Skeletal muscle satellite cell (primary cell): ENCODE data around the gene UBE2Q1. TPM values are rescaled to one million over a fixed set of nuclear protein-coding genes. Genes with fewer than 3 reads are reported as not detected.

Source experiments
- H3K27me3 ChIP-seq: 2 replicates; pipeline ENCODE4 v1.7.0; 2013; ENCODE audit warnings: low read length; ENCODE audit not compliant: control insufficient read depth, insufficient read depth
- H3K36me3 ChIP-seq: 2 replicates; pipeline ENCODE4 v1.7.0; 2013; ENCODE audit warnings: mild to moderate bottlenecking, control low read depth, low read length; ENCODE audit not compliant: insufficient read depth
- H3K4me1 ChIP-seq: 2 replicates; pipeline ENCODE4 v1.7.0; 2013; ENCODE audit warnings: low read length; ENCODE audit not compliant: control insufficient read depth, insufficient read depth
- H3K4me2 ChIP-seq: 2 replicates; pipeline ENCODE4 v1.7.0; 2013; ENCODE audit warnings: mild to moderate bottlenecking, low read length
- H3K4me3 ChIP-seq: 2 replicates; pipeline ENCODE4 v1.7.0; 2013; ENCODE audit warnings: low read length
- H3K9ac ChIP-seq: 2 replicates; pipeline ENCODE4 v1.7.0; 2013; ENCODE audit warnings: mild to moderate bottlenecking, low read depth, low read length, moderate library complexity
- H3K9me3 ChIP-seq: replicated peaks from 2 replicates; pipeline ENCODE4 v1.7.0; 2013; ENCODE audit warnings: mild to moderate bottlenecking, control low read depth, low read length
- total RNA-seq: library from RNA; depleted of rRNA; stranded (reverse); fragments of >200 nt; gene quantifications from 2 replicates; pipeline ENCODE4 v1.2.3, GENCODE V29; 2012; rRNA removed

UBE2Q1 gene
- total RNA-seq: 18.3 and 21.2 TPM in 2 replicates

DNA sequence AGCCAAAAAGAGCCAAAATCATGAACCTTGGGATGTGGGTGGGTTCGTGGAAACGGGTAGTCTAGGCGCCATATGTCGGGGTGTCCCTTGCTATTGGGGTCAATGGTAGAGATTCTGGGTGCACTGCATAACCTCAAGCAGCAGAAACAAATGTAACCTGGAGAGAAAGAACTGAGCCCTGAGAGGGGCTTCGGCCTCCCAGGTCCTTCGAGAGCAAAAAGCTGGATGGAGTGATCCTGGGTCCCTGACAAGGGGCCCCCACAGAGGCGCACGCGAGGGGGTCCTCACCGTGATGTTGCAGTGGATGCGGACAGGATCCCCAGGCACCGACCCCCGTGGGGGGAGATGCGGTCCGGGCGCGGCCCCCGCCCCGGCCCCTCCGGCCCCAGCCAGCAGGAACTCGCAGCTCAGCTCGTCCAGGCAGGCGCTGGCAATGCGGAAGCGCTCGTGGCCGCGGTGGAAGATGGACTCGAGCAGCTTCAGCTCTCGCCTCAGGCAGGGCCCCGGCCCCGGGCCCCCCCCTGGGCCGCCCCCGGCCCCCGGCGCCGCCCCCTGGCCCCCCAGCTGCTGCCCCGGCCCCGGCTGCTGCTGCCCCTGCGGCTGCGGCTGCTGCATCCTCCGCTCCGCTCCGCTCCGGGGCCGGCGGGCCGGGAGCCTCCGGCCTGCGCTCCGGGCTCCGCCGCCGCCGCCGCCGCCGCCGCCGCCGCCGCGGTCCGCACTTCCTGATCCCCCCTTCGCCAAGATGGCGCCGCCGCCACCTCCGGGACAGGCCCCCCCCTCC is at the start of gene UBE2Q1:
UBE2Q1 (minus strand) TSS at position 724 of the 781 bp plus-strand sequence; CDS start at position 615, 109 bp downstream.
- Histone ChIP-seq H3K4me2 (peak within 1 kb of the TSS; percentile 93), H3K27me3 (no peaks in the 10 kb centered on the region), H3K9ac (peak within 1 kb of the TSS; percentile 93), H3K4me1 (peaks cover 25% of the 10 kb centered on the region), H3K36me3 (peaks cover 27% of the 10 kb centered on the region), H3K9me3 (no peaks in the 10 kb centered on the region), H3K4me3 (peak within 1 kb of the TSS; percentile 79)

DNA sequence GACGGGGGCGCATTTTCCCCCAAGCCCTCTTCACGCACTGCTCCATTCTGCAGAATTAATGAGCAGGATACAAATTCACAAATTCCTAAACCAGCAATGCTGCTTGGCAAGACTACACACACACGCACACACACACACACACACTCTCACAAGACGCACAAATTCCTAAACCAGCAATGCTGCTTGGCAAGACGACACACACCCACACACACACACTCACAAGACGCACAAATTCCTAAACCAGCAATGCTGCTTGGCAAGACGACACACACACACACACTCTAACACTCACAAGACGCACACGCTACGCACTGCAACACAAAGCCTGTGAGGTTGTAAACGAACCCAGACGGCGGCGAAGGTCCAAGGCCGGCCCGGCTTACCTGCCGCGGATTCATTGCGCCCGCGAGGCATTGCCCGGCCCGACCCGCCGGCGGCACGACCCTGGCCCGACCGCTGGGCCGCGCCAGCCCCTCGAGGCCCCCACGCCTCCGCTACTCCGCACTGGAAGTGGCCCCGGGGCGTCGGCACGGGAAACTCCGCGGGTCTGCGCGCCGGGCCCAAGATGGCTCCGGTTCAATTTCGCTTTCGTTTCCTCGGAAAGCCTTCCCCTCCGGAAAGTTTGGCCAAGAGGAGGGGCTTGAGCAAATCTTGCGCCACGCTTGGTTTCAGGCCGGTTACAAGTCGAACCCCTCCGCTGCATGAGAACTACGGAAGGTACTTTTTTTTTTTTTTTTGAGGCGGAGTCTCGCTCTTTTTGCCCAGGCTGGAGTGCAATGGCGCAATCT is 49.3 kb upstream of the UBE2Q1 start, which contains the start of gene ADAR:
ADAR (minus strand) TSS at position 578 of the 788 bp plus-strand sequence; CDS start at position 398, 180 bp downstream.
- peak within 1 kb of the TSS; percentile 99 for H3K9ac ChIP-seq
- H3K4me1 ChIP-seq: peaks cover 14% of the 10 kb centered on the region
- H3K4me3 ChIP-seq: peak within 1 kb of the TSS; percentile 85
- H3K36me3 ChIP-seq: peaks cover 6% of the 10 kb centered on the region
- no peaks in the 10 kb centered on the region for H3K9me3 ChIP-seq
- H3K27me3 ChIP-seq: no peaks in the 10 kb centered on the region
- H3K4me2 ChIP-seq: peak within 1 kb of the TSS; percentile 93

DNA sequence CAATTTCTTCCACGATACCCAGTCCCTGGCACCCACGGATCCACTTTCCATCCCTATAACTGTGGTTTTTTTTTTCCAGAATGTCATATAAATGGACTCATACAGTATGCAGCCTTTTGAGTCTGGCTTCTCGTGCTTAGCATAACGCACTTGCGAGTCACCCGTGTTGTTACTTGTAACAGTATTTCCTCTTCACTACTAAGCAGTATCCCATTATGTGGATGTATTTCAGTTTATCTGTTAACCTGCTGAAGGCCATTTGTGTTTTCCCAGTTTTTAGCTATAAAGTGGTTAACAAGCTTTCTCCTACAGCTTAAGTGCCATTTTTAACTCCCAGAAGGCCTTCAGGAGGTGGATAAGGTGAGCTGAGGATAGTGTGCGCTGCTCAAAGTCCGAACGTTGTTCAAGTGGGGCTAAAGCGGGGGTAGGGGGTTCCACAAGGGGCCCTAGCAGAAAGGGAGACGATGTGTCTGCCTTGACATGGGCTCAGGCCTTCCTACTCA is 48.7 kb upstream of the UBE2Q1 start:
- Histone ChIP-seq H3K27me3 (no peaks in the 10 kb centered on the region), H3K9ac (peak overlapping the region; percentile 99), H3K4me3 (peak overlapping the region; percentile 85), H3K4me1 (peaks cover 14% of the 10 kb centered on the region), H3K9me3 (no peaks in the 10 kb centered on the region), H3K4me2 (peak overlapping the region; percentile 93), H3K36me3 (peaks cover 8% of the 10 kb centered on the region)

DNA sequence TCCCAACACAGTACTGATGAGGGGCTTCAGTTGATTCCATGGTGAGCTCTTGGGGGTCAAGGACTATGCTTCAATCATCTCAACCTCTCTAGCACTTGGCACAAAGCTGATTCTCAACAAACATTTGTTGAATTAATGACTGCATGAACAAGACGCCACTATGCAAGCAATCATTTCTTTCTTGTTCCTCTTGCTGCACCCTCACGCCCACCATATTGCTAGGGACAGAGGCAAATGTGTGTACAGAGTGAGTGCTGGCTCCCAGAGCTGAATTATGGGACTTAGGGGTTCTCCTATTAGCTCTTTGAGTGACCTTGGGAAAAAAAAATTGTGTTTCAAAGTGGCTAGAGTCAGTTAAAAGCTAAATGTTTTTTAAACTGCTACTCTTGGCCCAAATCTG is 47.1 kb upstream of the UBE2Q1 start:
- Histone ChIP-seq H3K36me3 (peaks cover 24% of the 10 kb centered on the region), H3K4me3 (no peak overlapping the region), H3K9ac (no peak overlapping the region), H3K4me1 (peaks cover 14% of the 10 kb centered on the region), H3K4me2 (no peak overlapping the region), H3K9me3 (no peaks in the 10 kb centered on the region), H3K27me3 (no peaks in the 10 kb centered on the region)

DNA sequence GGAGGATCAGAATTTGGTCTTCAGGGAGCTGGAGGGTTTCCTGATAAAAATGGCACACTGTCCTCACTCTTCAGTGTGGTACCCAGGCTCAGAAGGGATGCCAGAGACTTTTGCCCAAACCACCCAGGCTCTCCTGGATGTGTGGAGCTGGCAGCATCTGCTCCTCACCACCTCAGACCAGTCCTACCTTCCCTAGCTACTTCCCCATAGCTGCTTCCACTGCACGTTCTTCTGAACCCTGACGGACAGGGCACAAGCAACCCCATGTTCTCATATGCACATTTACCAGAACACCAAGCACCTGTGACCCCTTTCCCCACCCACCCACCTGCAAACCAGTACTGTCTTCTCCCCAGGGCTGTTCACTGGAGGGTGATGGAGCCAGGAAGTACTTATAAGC is 44.9 kb upstream of the UBE2Q1 start:
- H3K9me3 ChIP-seq: no peaks in the 10 kb centered on the region
- no peak overlapping the region for H3K9ac ChIP-seq
- H3K4me2 ChIP-seq: no peak overlapping the region
- H3K4me1 ChIP-seq: peaks cover 12% of the 10 kb centered on the region
- H3K4me3 ChIP-seq: no peak overlapping the region
- H3K27me3 ChIP-seq: no peaks in the 10 kb centered on the region
- H3K36me3 ChIP-seq: peaks cover 38% of the 10 kb centered on the region

DNA sequence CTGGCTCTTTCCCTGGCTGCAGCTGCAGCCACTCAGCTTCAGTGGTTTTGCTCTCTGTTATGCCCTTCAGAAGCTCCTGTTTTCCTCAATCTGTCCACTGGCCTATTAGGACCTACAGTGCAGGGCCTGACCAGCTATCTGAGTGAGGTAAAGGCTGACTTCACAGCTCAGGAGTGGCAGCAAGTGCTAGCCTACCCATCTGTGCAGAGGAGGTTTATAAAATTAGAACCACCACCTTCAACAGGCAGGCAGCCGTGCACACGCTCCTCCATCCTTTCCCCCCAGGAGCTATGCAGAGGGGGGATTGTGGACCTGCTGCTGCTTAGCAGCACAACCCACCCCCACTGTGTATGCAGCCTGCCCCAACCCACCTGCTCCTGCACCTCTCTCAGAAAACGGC is 41.2 kb upstream of the UBE2Q1 start:
- peaks cover 64% of the 10 kb centered on the region for H3K36me3 ChIP-seq
- no peak overlapping the region for H3K9ac ChIP-seq
- no peak overlapping the region for H3K4me2 ChIP-seq
- peaks cover 10% of the 10 kb centered on the region for H3K4me1 ChIP-seq
- H3K9me3 ChIP-seq: no peaks in the 10 kb centered on the region
- H3K27me3 ChIP-seq: no peaks in the 10 kb centered on the region
- no peak overlapping the region for H3K4me3 ChIP-seq

DNA sequence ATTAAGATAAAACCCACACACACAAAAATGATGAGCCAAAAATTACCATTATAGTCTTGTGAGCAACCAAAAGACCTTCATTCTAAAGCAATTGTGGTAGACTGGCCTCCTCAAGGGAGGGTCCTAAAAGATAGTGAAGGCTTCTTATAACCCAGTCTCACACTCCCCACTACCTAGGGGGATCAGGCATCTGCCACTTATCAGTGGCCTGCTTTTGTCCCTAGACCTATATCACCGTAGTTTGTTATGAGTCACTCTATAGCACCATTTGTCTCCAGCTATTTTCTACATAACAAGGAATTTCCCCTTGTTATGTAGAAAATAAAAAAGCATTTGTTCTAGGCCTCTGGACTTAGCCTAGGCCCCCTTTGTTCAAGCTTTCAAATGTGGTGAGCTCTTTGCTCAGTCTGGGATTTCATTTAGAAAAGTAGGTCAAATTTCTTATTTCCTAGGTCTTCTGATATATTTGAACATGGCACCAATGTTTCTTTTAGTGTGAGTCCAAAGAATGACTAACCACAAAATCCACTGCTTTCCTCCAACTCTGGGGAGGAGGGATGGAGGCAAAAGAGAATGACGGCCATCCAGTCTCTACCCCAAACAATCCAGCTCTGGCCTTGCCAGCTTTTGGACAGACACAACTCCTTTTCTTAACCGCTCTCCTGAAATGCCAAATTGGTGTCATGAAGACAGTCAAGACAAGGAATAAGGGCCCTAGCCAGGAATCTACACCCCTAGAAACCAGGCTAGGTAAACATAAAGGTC is 40.6 kb upstream of the UBE2Q1 start:
- Histone ChIP-seq H3K27me3 (no peaks in the 10 kb centered on the region), H3K9me3 (no peaks in the 10 kb centered on the region), H3K4me1 (peaks cover 10% of the 10 kb centered on the region), H3K4me2 (no peak overlapping the region), H3K4me3 (no peak overlapping the region), H3K36me3 (peaks cover 70% of the 10 kb centered on the region), H3K9ac (no peak overlapping the region)

DNA sequence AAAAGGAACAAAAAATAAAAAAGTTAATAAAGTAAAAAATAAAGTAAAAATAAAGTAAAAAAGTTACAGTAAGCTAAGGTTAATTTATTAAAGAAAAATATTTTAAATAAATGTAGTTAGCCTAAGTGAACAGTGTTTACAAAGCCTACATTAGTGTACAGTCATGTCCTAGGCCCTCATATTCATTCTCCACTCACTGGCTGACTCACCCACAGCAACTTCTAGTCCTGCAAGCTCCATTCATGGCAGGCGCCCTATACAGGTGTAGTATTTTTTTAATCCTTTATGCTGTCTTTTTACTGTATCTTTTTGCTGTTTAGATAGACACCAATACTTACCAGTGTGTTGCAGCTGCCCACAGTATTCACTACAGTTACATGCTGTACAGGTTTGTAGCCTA is 37.2 kb upstream of the UBE2Q1 start:
- Histone ChIP-seq H3K4me3 (no peak overlapping the region), H3K9ac (no peak overlapping the region), H3K4me2 (no peak overlapping the region), H3K9me3 (no peaks in the 10 kb centered on the region), H3K36me3 (peaks cover 77% of the 10 kb centered on the region), H3K4me1 (peaks cover 10% of the 10 kb centered on the region), H3K27me3 (no peaks in the 10 kb centered on the region)

DNA sequence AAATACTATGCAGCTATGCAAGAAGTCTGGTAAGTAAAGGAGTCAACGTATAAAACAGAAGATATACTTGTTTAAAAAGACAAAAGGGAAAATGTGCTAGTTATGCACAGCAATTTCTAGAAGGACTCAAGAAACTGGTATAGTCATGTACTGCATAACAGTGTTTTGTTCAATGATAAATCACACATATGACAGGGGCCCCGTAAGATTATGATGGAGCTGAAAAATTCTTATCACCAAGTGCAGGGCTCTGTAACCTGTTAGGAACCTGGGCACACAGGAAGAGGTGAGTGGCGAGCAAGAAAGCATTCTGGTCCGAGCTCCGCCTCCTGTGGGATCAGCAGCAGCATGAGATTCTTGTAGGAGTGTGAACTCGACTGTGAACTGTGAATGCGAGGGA is 36.3 kb upstream of the UBE2Q1 start:
- Histone ChIP-seq H3K4me2 (no peak overlapping the region), H3K27me3 (no peaks in the 10 kb centered on the region), H3K4me1 (peaks cover 8% of the 10 kb centered on the region), H3K36me3 (peaks cover 82% of the 10 kb centered on the region), H3K9ac (no peak overlapping the region), H3K9me3 (no peaks in the 10 kb centered on the region), H3K4me3 (no peak overlapping the region)

DNA sequence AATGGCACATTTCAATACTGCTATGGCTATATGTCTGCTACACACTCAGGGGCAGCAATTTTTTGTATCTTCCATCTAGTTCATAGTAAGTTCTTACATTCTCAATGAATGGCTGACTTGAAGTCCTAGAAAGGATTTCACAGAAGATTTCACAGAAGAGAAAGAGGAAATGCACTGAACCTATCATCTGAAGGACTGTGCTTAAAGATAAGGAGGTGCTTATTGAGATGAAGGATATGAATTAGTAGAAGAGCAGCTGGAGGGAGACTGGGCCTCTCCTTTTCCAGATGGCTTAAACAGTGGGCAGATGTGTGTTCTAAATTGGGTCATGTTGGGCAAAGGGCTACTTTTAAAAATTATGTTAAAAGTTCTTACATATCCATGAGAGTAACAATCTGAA is 34.9 kb upstream of the UBE2Q1 start:
- no peak overlapping the region for H3K9ac ChIP-seq
- peaks cover 85% of the 10 kb centered on the region for H3K36me3 ChIP-seq
- H3K9me3 ChIP-seq: no peaks in the 10 kb centered on the region
- no peak overlapping the region for H3K4me3 ChIP-seq
- peaks cover 3% of the 10 kb centered on the region for H3K4me1 ChIP-seq
- no peak overlapping the region for H3K4me2 ChIP-seq
- no peaks in the 10 kb centered on the region for H3K27me3 ChIP-seq

DNA sequence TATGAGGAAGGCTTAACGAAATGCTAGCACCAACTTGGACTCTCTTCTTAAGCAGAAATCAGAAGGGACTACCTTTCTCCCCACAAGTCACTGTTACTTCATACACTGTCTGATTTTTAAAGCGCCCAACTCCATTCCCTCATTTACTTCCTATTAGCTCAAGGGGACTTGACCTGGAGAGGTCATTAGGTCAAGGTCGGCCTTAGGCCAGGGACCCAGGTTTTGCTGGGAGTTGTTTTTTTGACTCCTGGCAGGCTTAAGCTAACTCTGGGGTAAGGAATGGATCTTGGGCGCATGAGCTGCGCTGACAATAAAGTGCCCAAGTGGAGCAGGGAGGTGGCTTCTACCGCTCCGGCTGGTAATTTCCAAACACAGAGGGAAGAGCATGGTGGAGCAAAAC is 32.7 kb upstream of the UBE2Q1 start:
- Histone ChIP-seq H3K9me3 (no peaks in the 10 kb centered on the region), H3K4me2 (no peak overlapping the region), H3K4me3 (no peak overlapping the region), H3K9ac (no peak overlapping the region), H3K4me1 (peaks cover 3% of the 10 kb centered on the region), H3K36me3 (peaks cover 87% of the 10 kb centered on the region), H3K27me3 (no peaks in the 10 kb centered on the region)
